PFSK-1 (cell line): Measurements from ENCODE around the gene ZBTB16.

ENCODE experiments used
- FOXP2 ChIP-seq: optimal IDR thresholded peaks from 2 replicates; pipeline ENCODE3; 2011; ENCODE audit warnings: borderline replicate concordance, control low read depth, inconsistent platforms; ENCODE audit not compliant: insufficient read depth; ENCODE audit errors: extremely low read length, extremely low read depth
- POLR2AphosphoS5 ChIP-seq: IDR thresholded peaks from 2 replicates; pipeline ENCODE4 v1.6.1; 2012; ENCODE audit warnings: low read depth, mild to moderate bottlenecking, control low read depth, low read length, moderate library complexity
- REST ChIP-seq, 2 experiments: IDR thresholded peaks; 2 replicates each; pipeline versions ENCODE4 v1.6.1 to v1.8.0; 2011 to 2012; ENCODE audit warnings: low read depth in 2 of 2, low read length in 2 of 2, control low read depth in 1 of 2, inconsistent platforms in 1 of 2, mild to moderate bottlenecking in 1 of 2, moderate library complexity in 1 of 2; ENCODE audit not compliant: insufficient read depth in 1 of 2
- SIN3A ChIP-seq: IDR thresholded peaks from 2 replicates; pipeline ENCODE4 v1.6.1; 2012; ENCODE audit warnings: mild to moderate bottlenecking, low read length, moderate library complexity, borderline replicate concordance; ENCODE audit not compliant: insufficient read depth
- TAF1 ChIP-seq: IDR thresholded peaks from 2 replicates; pipeline ENCODE4 v1.6.1; 2012; ENCODE audit warnings: low read length, control low read depth, borderline replicate concordance; ENCODE audit not compliant: insufficient read depth

GRCh38 chr11:114080769-114081168 is 21.3 kb downstream of the ZBTB16 start:
- no peak for TF ChIP-seq POLR2AphosphoS5
- no peak for TF ChIP-seq TAF1
- no peak for TF ChIP-seq REST (IDR thresholded peaks at IDR 0.05; ENCODE audit: insufficient read depth in 1 of 2, low read depth in 2 of 2, low read length in 2 of 2)
- TF ChIP-seq SIN3A = no peak
- TF ChIP-seq FOXP2 = no peak
